ENCODE data around the gene CCNY. TPM values are rescaled to one million over a fixed set of nuclear protein-coding genes. Genes with fewer than 3 reads are reported as not detected.
A peak's percentile ranks its signal among the peaks of the same experiment; 100 is the strongest.
"Not testable (repeated sequence)": the region's sequence is repeated elsewhere in the genome, so short reads cannot be mapped to it uniquely, and the experiment has no call there.

CCNY gene
- total and polyA plus RNA-seq, 2 experiments from 2014 or later = 38.9 to 79.9 TPM

GRCh38 chr10:35352097-35352496 lies 15.8 kb downstream of the CCNY start:
- Histone ChIP-seq H3K27ac (no peak overlapping the region), H3K36me3 (no peaks in the 10 kb centered on the region), H3K4me3 (no peak overlapping the region), H3K4me1 (ENCODE audit: low read depth) (peaks cover 28% of the 10 kb centered on the region), H3K27me3 (no peaks in the 10 kb centered on the region), H3K9me3 (ENCODE audit: low read depth) (no peaks in the 10 kb centered on the region)
- no peak for TF ChIP-seq CTCF (IDR thresholded peaks at IDR 0.05; ENCODE audit: low read depth, low read length)
- DNase-seq (ENCODE audit: low read depth in 1 of 2, low spot score in 1 of 2) = no peak

- no peak overlapping the region for H3K4me3 ChIP-seq
- no peak for TF ChIP-seq CTCF (IDR thresholded peaks at IDR 0.05; ENCODE audit: low read depth, low read length)
- no peaks in the 10 kb centered on the region for H3K36me3 ChIP-seq
- H3K9me3 ChIP-seq (ENCODE audit: low read depth) = no peaks in the 10 kb centered on the region
- no peaks in the 10 kb centered on the region for H3K27me3 ChIP-seq
- H3K4me1 ChIP-seq (ENCODE audit: low read depth) = peaks cover 28% of the 10 kb centered on the region
- DNase-seq (ENCODE audit: low read depth in 1 of 2, low spot score in 1 of 2) = no peak
- no peak overlapping the region for H3K27ac ChIP-seq
Measured at GRCh38 chr10:35352512-35352911, 16.2 kb downstream of the CCNY start.

GRCh38 chr10:35353395-35353794 lies 17.1 kb downstream of the CCNY start:
- Histone ChIP-seq H3K27me3 (no peaks in the 10 kb centered on the region), H3K4me1 (ENCODE audit: low read depth) (peaks cover 35% of the 10 kb centered on the region), H3K27ac (no peak overlapping the region), H3K4me3 (no peak overlapping the region), H3K36me3 (no peaks in the 10 kb centered on the region), H3K9me3 (ENCODE audit: low read depth) (no peaks in the 10 kb centered on the region)
- no peak for DNase-seq (ENCODE audit: low read depth in 1 of 2, low spot score in 1 of 2)
- TF ChIP-seq CTCF (IDR thresholded peaks at IDR 0.05; ENCODE audit: low read depth, low read length) = no peak

GRCh38 chr10:35353805-35354204 lies 17.5 kb downstream of the CCNY start:
- no peak overlapping the region for H3K4me3 ChIP-seq
- H3K27ac ChIP-seq = no peak overlapping the region
- no peaks in the 10 kb centered on the region for H3K9me3 ChIP-seq (ENCODE audit: low read depth)
- peaks cover 39% of the 10 kb centered on the region for H3K4me1 ChIP-seq (ENCODE audit: low read depth)
- H3K27me3 ChIP-seq = no peaks in the 10 kb centered on the region
- no peaks in the 10 kb centered on the region for H3K36me3 ChIP-seq
- DNase-seq (ENCODE audit: low read depth in 1 of 2, low spot score in 1 of 2) = no peak
- TF ChIP-seq CTCF (IDR thresholded peaks at IDR 0.05; ENCODE audit: low read depth, low read length) = no peak

- H3K27ac ChIP-seq; H3K4me3 ChIP-seq; DNase-seq (ENCODE audit: low read depth in 1 of 2, low spot score in 1 of 2); H3K36me3 ChIP-seq; H3K9me3 ChIP-seq (ENCODE audit: low read depth); H3K27me3 ChIP-seq: not testable (repeated sequence)
- H3K4me1 ChIP-seq (ENCODE audit: low read depth) = peaks cover 39% of the 10 kb centered on the region
Measured at GRCh38 chr10:35354257-35354656, 17.9 kb downstream of the CCNY start.

GRCh38 chr10:35355971-35356724 lies 19.8 kb downstream of the CCNY start:
- no peak overlapping the region for H3K4me3 ChIP-seq
- DNase-seq (ENCODE audit: low read depth in 1 of 2, low spot score in 1 of 2) = peak in 1 of 2 donors; percentile 25
- no peaks in the 10 kb centered on the region for H3K36me3 ChIP-seq
- H3K27ac ChIP-seq = no peak overlapping the region
- peaks cover 29% of the 10 kb centered on the region for H3K4me1 ChIP-seq (ENCODE audit: low read depth)
- H3K27me3 ChIP-seq = no peaks in the 10 kb centered on the region
- TF ChIP-seq CTCF (IDR thresholded peaks at IDR 0.05; ENCODE audit: low read depth, low read length) = no peak
- H3K9me3 ChIP-seq (ENCODE audit: low read depth) = no peaks in the 10 kb centered on the region

Data from cardiac muscle cell (in vitro differentiated cells and primary cell).